Uterus (tissue), 4 donors: Measurements from ENCODE around the gene TMEM132C. TPM values are rescaled to one million over a fixed set of nuclear protein-coding genes. Genes with fewer than 3 reads are reported as not detected.

ENCODE experiments used
- DNase-seq, 2 donors: peaks; one replicate each; pipeline ENCODE4 v3.0.0-alpha.2; 2019 to 2020
- H3K27ac ChIP-seq, 2 donors: fragments of 200-600 bp; sonication (generic); 1 replicate in 1 of 2; 2 replicates in 1 of 2; pipeline ENCODE4 v1.5.1; 2016 to 2018
- H3K27me3 ChIP-seq, 2 donors: fragments of 200-600 bp; sonication (generic); one replicate each; pipeline ENCODE4 v1.5.1; 2018 to 2019; ENCODE audit warnings: control low read depth in 1 of 2
- H3K36me3 ChIP-seq, 2 donors: fragments of 200-600 bp; sonication (generic); one replicate each; pipeline ENCODE4 v1.5.1; 2019; ENCODE audit warnings: control low read depth in 1 of 2
- H3K4me1 ChIP-seq, 2 donors: fragments of 200-600 bp; sonication (generic); one replicate each; pipeline ENCODE4 v1.5.1; 2018 to 2019; ENCODE audit warnings: control low read depth in 1 of 2
- H3K4me3 ChIP-seq, 2 donors: fragments of 200-600 bp; sonication (generic); 1 replicate in 1 of 2; 2 replicates in 1 of 2; pipeline ENCODE4 v1.5.1; 2018 to 2019; ENCODE audit warnings: mild to moderate bottlenecking in 1 of 2
- H3K9me3 ChIP-seq, 2 donors: fragments of 200-600 bp; sonication (generic); one replicate each; pipeline ENCODE4 v1.5.1; 2019; ENCODE audit warnings: control low read depth in 1 of 2
- POLR2A ChIP-seq, 2 donors: fragments of 450-650 bp; IDR thresholded peaks; one replicate each; pipeline ENCODE4 v1.6.1; 2016; ENCODE audit warnings: antibody characterized with exemption in 2 of 2, mild to moderate bottlenecking in 1 of 2, moderate library complexity in 1 of 2
- intact Hi-C: fragments of 100-400 bp; cut with DNase I; formaldehyde crosslinking; loops from one replicate; pipeline ENCODE4 v1.15.1; 2023; ENCODE audit warnings: low total_unique reads
- microRNA-seq: library from miRNA; unstranded; fragments of <30 nt; microRNA quantifications from one replicate; pipeline ENCODE4, GENCODE V29; 2016; ENCODE audit warnings: borderline microRNAs expressed, borderline replicate concordance
- small RNA-seq: library from RNA; depleted of rRNA; stranded (forward); fragments of <200 nt; gene quantifications from one replicate; pipeline ENCODE3, GENCODE V24; 2016
- total RNA-seq, 4 donors: library from RNA; depleted of rRNA in 3 of 4; stranded (reverse); fragments of >200 nt in 3 of 4; gene quantifications; one replicate each; pipeline versions ENCODE4 v1.1.0 to v1.2.4, GENCODE V29; 2014 to 2023
- TF ChIP-seq, protein P1 (sequence below), 4 experiments: fragments of 200-600 bp in 2 of 4; fragments of 450-650 bp in 2 of 4; sonication (generic) in 2 of 4; IDR thresholded peaks; one replicate each; pipeline ENCODE4 v1.5.1; 2016 to 2019; ENCODE audit warnings: antibody characterized with exemption in 4 of 4, mild to moderate bottlenecking in 2 of 4, moderate library complexity in 1 of 4
- donor health status: DM: yes; HTN: yes; CAD: no.

The TMEM132C gene
- total RNA-seq, 4 donors from 2014 or later, result 0.26 to 48.3 (median 5.0) TPM

GRCh38 chr12:128747441-128747840, 480.5 kb downstream of the TMEM132C start:
- Histone ChIP-seq H3K36me3 (no peaks in the 10 kb centered on the region), H3K4me1 (no peaks in the 10 kb centered on the region), H3K27me3 (no peaks in the 10 kb centered on the region), H3K9me3 (no peaks in the 10 kb centered on the region), H3K4me3 (no peak overlapping the region), H3K27ac (no peak overlapping the region)
- DNase-seq, result no peak
- TF ChIP-seq POLR2A (IDR thresholded peaks at IDR 0.05), result no peak
- TF ChIP-seq, protein P1, sequence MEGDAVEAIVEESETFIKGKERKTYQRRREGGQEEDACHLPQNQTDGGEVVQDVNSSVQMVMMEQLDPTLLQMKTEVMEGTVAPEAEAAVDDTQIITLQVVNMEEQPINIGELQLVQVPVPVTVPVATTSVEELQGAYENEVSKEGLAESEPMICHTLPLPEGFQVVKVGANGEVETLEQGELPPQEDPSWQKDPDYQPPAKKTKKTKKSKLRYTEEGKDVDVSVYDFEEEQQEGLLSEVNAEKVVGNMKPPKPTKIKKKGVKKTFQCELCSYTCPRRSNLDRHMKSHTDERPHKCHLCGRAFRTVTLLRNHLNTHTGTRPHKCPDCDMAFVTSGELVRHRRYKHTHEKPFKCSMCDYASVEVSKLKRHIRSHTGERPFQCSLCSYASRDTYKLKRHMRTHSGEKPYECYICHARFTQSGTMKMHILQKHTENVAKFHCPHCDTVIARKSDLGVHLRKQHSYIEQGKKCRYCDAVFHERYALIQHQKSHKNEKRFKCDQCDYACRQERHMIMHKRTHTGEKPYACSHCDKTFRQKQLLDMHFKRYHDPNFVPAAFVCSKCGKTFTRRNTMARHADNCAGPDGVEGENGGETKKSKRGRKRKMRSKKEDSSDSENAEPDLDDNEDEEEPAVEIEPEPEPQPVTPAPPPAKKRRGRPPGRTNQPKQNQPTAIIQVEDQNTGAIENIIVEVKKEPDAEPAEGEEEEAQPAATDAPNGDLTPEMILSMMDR (IDR thresholded peaks at IDR 0.05), result no peak
- intact Hi-C loops, result no loop called here

DNA sequence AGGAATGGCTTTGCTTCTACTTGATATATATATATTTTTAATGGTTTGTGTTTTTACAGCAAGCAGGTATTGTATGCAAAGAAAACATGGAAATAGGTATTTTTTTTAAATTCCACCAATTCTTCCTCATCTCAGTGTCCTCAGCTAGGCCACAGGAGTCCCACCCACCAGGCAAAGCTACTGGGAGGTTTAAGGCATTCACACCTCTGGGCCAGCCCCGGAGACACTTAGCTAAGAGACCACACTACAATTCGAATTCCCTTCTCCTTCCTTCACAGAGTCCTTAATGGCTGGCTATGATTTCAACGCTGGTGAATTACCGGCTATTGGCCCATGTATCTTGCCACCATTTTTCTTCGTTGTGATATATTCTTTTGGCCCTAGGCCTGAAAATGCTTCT, 485.4 kb downstream of the TMEM132C start:
- no peak overlapping the region for H3K4me3 ChIP-seq
- TF ChIP-seq, protein P1 (IDR thresholded peaks at IDR 0.05), result no peak
- no peak for TF ChIP-seq POLR2A (IDR thresholded peaks at IDR 0.05)
- intact Hi-C loops, result no loop called here
- DNase-seq, result no peak
- H3K36me3 ChIP-seq, result no peaks in the 10 kb centered on the region
- no peaks in the 10 kb centered on the region for H3K27me3 ChIP-seq
- no peak overlapping the region for H3K27ac ChIP-seq
- H3K4me1 ChIP-seq, result no peaks in the 10 kb centered on the region
- H3K9me3 ChIP-seq, result no peaks in the 10 kb centered on the region

DNA sequence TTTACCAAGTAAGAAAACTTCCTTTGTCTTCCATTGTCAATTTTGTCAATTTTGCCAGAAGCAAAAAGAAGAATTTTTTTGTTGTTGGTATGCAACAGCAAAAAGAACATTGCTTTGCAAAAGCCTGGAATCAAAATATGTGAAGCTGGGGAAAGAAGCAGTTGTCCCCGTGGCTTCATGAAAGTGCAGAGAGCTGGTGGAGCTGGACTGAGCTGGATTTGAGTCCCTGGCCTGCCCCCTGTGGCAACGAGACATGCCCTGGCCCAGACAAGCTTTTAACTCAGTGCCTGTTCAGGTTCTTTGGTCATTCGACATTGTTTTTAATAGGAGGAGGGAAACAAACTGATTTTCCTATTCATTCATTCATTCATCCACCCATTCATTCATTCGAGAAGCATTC, 486.5 kb downstream of the TMEM132C start:
- H3K27ac ChIP-seq, result no peak overlapping the region
- DNase-seq, result no peak
- no peaks in the 10 kb centered on the region for H3K27me3 ChIP-seq
- no peaks in the 10 kb centered on the region for H3K4me1 ChIP-seq
- intact Hi-C loops, result no loop called here
- TF ChIP-seq, protein P1 (IDR thresholded peaks at IDR 0.05), result no peak
- no peak for TF ChIP-seq POLR2A (IDR thresholded peaks at IDR 0.05)
- no peaks in the 10 kb centered on the region for H3K36me3 ChIP-seq
- H3K4me3 ChIP-seq, result no peak overlapping the region
- no peaks in the 10 kb centered on the region for H3K9me3 ChIP-seq

GRCh38 chr12:128754275-128754674, 487.3 kb downstream of the TMEM132C start:
- no peak overlapping the region for H3K27ac ChIP-seq
- H3K4me1 ChIP-seq, result no peaks in the 10 kb centered on the region
- no peak for DNase-seq
- intact Hi-C loops, result no loop called here
- no peaks in the 10 kb centered on the region for H3K9me3 ChIP-seq
- H3K36me3 ChIP-seq, result no peaks in the 10 kb centered on the region
- TF ChIP-seq, protein P1 (IDR thresholded peaks at IDR 0.05), result no peak
- no peak for TF ChIP-seq POLR2A (IDR thresholded peaks at IDR 0.05)
- no peak overlapping the region for H3K4me3 ChIP-seq
- H3K27me3 ChIP-seq, result no peaks in the 10 kb centered on the region

DNA sequence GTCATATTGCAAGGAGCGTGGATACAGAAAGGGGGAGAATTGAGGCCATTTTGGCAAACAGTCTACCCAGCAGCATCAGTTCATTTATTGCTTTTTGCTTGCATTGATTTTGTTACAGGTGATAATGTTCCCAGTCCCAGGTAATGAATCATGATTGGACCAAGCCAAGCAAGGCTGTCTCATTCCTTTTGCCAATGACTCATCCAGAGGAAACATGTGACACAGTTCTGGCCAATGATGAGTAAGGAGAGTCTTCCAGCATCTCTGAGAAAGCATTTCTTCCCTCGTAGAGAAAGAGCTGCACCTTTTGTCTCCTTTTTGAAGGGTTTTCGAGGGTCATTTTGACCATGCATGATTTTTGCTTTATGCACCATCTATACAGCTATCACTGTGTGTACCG, 488.6 kb downstream of the TMEM132C start:
- H3K4me1 ChIP-seq, result no peaks in the 10 kb centered on the region
- no peaks in the 10 kb centered on the region for H3K27me3 ChIP-seq
- no peaks in the 10 kb centered on the region for H3K9me3 ChIP-seq
- no peak overlapping the region for H3K27ac ChIP-seq
- no peak for DNase-seq
- no peaks in the 10 kb centered on the region for H3K36me3 ChIP-seq
- TF ChIP-seq, protein P1 (IDR thresholded peaks at IDR 0.05), result no peak
- TF ChIP-seq POLR2A (IDR thresholded peaks at IDR 0.05), result no peak
- intact Hi-C loops, result no loop called here
- no peak overlapping the region for H3K4me3 ChIP-seq

Small RNA genes lying within 50 kb of the gene (microRNA-seq; reads per million reads assigned to microRNA genes)
- not detected for gene MIR3612
- not detected for gene MIR4419B

Small RNA genes lying within 50 kb of the gene (small RNA-seq; reads per million reads assigned to genes)
- gene MIR3612, result not detected
- not detected for gene MIR4419B
